ENCODE results near the gene CD300A.

GRCh38 chr17:74424657-74425056 lies 41.8 kb upstream of the CD300A start:
- TF ChIP-seq CTCF (IDR thresholded peaks at IDR 0.05) (no peak), POLR2A (IDR thresholded peaks at IDR 0.05) (no peak)
